Astrocyte (in vitro differentiated cells and primary cell): ENCODE results near the gene FHAD1.

Experiments
- EZH2 ChIP-seq: IDR thresholded peaks from 2 replicates; pipeline ENCODE4 v1.6.1; 2012; ENCODE audit warnings: mild to moderate bottlenecking, low read length, inconsistent platforms; ENCODE audit not compliant: insufficient read depth
- TF ChIP-seq, protein P1 (sequence below): IDR thresholded peaks from 2 replicates; pipeline ENCODE4 v1.5.1; 2011; ENCODE audit warnings: low read depth, mild to moderate bottlenecking, inconsistent platforms, low read length, moderate library complexity; ENCODE audit not compliant: insufficient read depth

DNA sequence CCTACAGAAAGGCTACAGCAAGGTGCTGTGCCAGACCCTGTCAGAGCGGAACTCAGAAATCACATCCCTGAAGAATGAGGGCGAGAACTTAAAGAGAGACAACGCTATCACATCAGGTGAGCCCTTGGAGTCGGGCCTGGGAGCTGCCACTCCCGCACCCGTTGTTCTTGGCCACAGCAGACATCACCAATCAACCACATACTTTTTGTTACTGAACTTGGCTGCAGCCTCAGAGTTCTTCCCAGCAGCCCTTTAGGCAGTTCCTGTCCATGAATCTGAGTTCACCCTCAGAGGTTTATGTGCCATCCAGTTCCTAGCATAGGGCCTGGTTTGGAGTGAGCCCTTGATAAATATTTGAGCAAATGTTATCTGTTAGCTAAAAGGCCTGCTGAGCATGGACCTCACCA lies 61.6 kb downstream of the FHAD1 start:
- TF ChIP-seq, protein P1, sequence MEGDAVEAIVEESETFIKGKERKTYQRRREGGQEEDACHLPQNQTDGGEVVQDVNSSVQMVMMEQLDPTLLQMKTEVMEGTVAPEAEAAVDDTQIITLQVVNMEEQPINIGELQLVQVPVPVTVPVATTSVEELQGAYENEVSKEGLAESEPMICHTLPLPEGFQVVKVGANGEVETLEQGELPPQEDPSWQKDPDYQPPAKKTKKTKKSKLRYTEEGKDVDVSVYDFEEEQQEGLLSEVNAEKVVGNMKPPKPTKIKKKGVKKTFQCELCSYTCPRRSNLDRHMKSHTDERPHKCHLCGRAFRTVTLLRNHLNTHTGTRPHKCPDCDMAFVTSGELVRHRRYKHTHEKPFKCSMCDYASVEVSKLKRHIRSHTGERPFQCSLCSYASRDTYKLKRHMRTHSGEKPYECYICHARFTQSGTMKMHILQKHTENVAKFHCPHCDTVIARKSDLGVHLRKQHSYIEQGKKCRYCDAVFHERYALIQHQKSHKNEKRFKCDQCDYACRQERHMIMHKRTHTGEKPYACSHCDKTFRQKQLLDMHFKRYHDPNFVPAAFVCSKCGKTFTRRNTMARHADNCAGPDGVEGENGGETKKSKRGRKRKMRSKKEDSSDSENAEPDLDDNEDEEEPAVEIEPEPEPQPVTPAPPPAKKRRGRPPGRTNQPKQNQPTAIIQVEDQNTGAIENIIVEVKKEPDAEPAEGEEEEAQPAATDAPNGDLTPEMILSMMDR = no peak
- no peak for TF ChIP-seq EZH2
